NCI-H2196 (cell line): ENCODE data around the gene SCN10A.

Experiments
- DNase-seq: peaks from one replicate; lab custom pipeline; 2025; ENCODE audit not compliant: unreplicated experiment; lab: John Stamatoyannopoulos, UW

The SCN10A gene

DNA sequence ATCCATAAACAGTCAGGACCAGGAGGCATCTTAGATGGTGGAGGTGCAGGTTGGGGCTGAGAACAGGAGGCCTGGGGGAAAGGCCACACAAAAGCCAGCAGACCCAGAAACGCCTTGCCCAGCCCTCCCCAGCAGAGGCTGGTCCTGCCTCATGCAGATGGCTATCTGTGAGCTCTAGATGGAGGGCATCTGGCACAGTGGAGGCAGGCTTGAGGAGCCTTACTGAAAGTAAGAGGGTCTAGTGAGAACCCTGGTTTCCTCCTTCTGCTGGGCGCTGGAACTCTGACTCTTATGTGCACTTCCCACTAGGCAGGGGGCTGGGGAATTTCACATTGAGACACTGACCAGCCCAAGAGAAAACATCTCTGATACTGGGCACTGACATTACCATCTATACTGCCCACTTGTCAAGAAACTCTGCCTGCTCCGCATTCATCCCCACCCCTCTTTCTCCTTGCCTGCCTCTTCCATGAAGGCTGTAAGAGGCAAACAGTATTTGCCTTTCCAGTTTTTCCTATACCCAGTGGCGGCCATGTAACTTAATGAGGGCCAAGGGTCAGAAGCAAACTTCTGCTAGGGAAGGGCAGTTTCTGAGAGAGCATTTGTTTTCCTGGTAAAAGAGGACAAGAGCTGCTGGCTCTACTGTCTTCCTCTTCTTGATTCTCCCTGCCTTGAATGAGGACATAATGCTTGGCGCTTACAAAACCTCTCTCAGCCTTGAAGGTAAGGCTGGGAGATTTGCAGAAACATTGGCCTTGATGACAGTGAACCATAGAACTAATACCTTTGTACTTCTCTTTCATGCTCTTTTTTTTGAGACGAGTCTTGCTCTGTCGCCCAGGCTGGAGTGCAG is 162.1 kb downstream of the SCN10A start:
- no peak for DNase-seq

DNA sequence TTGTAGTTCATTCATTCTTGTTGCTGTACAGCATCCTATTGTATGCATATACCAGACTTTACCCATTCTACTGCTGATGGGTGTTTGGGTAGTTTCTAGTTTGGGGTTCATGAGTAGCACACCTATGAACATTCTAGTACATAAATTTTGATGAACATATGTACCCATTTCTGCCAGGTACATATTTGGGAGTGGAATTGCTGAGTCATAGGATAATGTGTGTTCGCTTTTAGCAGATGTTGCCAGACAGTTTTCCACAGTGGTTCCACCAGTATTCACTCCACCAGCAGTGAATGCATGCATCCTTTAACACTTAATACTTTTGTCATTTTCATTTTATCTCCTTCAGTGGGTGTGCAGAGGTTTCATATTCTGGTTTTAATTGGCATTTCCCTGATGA is 163.1 kb downstream of the SCN10A start:
- no peak for DNase-seq

DNA sequence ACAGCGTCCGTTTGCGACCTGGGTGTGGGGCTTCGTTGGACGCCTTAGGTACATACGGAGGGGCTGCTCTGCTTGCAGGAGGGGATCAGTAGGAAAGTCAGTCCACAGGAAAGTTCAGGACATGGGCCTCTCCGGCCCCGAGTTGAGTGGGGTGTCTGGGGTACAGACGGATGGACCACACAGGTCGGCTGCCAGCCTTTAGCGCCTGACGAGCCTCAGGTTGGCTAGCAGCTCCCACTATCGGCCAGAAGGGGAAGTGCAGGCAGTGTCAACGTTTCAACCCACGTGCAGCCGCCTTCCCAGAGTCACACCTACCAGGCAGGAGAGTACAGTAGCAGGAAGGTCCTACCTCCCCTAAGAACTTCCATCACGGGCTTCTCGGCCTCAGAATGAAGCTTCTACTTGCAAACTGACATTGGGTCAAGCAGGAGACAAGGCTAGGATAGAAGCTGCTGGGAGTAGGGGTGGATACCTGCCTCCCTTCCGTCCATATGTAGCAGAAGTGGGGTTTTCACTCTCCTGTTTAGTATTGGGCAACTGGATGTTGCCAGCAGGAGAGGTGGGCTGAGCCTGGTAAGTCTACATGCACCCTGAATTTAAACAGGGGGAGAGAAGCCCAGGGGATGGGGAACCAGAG is 164.7 kb downstream of the SCN10A start:
- peak; percentile 49 for DNase-seq

GRCh38 chr3:38650248-38650951 is 165.6 kb downstream of the SCN10A start:
- no peak for DNase-seq

DNA sequence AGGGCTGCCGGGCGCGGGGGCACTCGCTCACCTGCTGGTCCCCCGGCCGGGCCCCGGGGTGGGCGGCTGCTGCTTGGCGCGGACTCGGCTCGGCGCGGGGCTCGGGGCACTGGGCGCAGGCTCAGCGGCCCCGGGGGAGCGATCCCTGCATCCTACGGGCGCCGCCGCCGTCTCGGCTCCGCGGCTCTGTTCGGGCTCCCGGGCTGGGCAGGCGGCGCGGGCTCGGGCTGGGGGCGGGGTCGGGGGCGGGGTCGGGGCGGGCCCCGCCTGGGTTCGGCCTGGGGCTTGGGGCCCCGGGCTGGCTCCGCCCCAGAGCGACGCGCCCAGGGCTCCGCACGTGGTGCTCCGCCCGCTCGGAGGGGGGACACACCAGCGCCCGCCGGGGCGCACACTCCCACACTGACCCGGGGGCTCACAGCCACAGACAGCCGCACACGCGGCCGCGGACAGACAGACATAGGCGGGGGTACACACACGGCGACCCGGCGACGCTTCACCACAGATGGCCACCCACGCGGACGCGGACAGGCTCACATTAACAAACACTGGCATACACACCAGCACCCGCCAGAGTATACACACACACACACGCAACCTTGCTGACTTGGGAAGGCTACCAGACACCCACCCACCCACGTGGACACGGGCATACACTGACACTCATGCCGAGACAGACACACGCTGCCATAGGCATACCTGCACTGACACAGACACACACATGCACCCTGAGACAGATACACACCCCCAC is 166.3 kb downstream of the SCN10A start, which contains the start of gene SCN5A:
SCN5A (minus strand) TSS at position 188 of the 748 bp plus-strand sequence. CDS start 16,380 bp downstream, outside the sequence.
- DNase-seq: peak; percentile 31

DNA sequence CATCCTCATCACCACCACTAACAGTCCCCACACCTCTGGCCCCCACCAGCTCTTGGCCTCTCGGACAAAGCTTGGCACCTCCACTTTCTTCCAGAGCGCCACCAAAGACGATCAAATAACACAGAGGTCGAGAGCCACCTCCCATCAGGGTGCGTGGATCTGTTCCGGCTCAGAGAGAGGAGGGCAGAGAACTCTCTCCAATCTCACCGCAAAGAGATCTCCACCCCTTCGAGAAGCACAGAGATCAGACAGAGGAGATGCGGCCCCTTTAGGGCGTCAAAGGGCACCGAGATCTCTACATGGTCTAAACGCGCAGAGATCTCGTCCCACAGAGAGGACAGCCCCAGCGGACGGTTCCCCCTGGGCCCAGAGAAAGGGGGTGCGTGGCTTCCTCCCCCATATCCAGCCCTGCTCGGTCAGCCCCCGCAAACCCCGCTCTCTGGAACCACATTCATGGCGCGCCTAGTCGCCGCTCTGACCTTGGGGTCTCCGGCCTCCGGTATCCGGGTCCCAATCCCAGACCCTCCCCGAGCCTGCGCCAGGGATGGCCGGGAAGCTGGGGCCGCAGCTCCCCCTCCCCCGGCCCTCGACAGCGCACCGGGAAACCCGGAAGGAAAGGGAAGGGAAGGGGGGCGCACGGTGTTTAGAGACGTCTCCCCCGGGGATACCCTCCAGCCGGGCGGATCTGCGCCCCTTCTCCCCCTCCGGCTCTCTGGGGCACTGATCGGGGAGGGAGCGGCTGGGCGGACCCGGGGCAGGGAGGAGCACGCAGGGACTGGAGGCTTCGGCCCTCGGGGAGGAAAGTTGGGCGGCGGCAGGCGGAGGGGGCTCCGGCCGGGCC is 167.1 kb downstream of the SCN10A start:
- DNase-seq: no peak

- no peak for DNase-seq
These were observed 167.9 kb downstream of the SCN10A start for GRCh38 chr3:38648024-38648658.

DNA sequence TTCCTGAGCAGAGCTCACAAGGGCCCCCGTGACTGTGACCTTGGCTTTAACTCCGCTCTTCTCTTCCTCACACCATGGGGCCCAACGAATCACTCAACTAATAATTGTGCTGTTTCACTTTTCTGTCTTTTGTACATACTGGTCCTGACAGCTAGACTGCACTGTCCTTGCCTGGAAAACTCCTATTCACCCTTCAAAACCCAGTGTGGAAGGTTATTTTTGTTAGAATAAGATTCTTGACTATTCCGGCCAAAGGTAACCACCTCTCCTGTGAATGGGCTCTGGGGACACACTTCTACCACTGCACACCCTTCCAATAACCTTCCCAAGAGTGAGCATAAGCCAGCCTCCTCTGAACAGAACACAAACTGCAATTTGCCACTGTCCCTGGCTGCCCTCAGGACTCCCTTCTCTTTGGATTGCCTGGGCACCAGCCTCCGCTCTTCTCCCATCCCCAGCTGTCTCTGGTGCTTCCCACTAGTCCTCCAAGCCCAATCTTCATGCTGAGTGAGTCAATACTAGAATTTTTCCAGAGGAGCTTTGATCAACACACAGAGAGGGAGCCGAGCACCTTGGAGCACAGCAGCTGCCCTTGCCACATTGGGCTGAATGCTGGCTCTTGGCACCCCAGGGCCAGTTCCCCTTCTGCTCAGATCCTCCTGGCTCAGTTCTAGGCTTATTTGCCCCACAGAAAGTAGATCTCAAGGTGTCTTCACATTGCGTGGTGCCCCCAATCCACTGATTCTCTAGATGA is 168.6 kb downstream of the SCN10A start:
- DNase-seq: no peak
